Smooth muscle cell (in vitro differentiated cells): ENCODE results near the gene DMXL2. TPM values are rescaled to one million over a fixed set of nuclear protein-coding genes. Genes with fewer than 3 reads are reported as not detected.
"Not testable (repeated sequence)": the region's sequence is repeated elsewhere in the genome, so short reads cannot be mapped to it uniquely, and the experiment has no call there.

ENCODE experiments used
- DNase-seq: peaks from one replicate; lab custom pipeline; 2025; ENCODE audit not compliant: unreplicated experiment; lab: John Stamatoyannopoulos, UW
- H2AFZ ChIP-seq: fragments of 200-600 bp; sonication (generic); 2 replicates; pipeline ENCODE4 v1.6.0; 2016; ENCODE audit warnings: antibody characterized with exemption, low read depth, mild to moderate bottlenecking
- H3F3A ChIP-seq: fragments of 200-600 bp; sonication (generic); 2 replicates; pipeline ENCODE4 v1.6.0; 2017; ENCODE audit warnings: antibody characterized with exemption, low read depth
- H3K27ac ChIP-seq: fragments of 200-600 bp; sonication (generic); 2 replicates; pipeline ENCODE4 v1.5.1; 2016; ENCODE audit warnings: low read depth, mild to moderate bottlenecking
- H3K27me3 ChIP-seq: fragments of 200-600 bp; sonication (generic); 2 replicates; pipeline ENCODE4 v1.6.1; 2016; ENCODE audit warnings: low read depth, mild to moderate bottlenecking
- H3K36me3 ChIP-seq: fragments of 200-600 bp; sonication (generic); 2 replicates; pipeline ENCODE4 v1.5.1; 2016; ENCODE audit warnings: low read depth
- H3K4me1 ChIP-seq: fragments of 200-600 bp; sonication (generic); 2 replicates; pipeline ENCODE4 v1.5.1; 2016; ENCODE audit warnings: low read depth
- H3K4me2 ChIP-seq: fragments of 200-600 bp; sonication (generic); 2 replicates; pipeline ENCODE4 v1.6.0; 2016; ENCODE audit warnings: mild to moderate bottlenecking
- H3K4me3 ChIP-seq: fragments of 200-600 bp; sonication (generic); 2 replicates; pipeline ENCODE4 v1.5.1; 2016; ENCODE audit warnings: mild to moderate bottlenecking
- H3K79me2 ChIP-seq: fragments of 200-600 bp; sonication (generic); 2 replicates; pipeline ENCODE4 v1.6.0; 2016; ENCODE audit warnings: low read depth, mild to moderate bottlenecking
- H3K9ac ChIP-seq: fragments of 200-600 bp; sonication (generic); 2 replicates; pipeline ENCODE4 v1.6.0; 2016; ENCODE audit warnings: low read depth
- H3K9me3 ChIP-seq: fragments of 200-600 bp; sonication (generic); replicated peaks from 2 replicates; pipeline ENCODE4 v1.5.1; 2016; ENCODE audit warnings: low read depth
- H4K20me1 ChIP-seq: fragments of 200-600 bp; sonication (generic); 2 replicates; pipeline ENCODE4 v1.6.0; 2016; ENCODE audit warnings: low read depth
- WGBS: methylation state at CpG from one replicate; pipeline ENCODE4 v1.1.7; 2016; ENCODE audit warnings: low lambda C conversion rate; 5-methylcytosine and 5-hydroxymethylcytosine counted together
- polyA plus RNA-seq: library from polyadenylated mRNA; unstranded; fragments of >200 nt; fragmentation: Nextera tagmentation; extraction: Ambion mirVana; gene quantifications from 2 replicates; pipeline ENCODE4 v1.2.1, GENCODE V29; 2016
- total RNA-seq: library from RNA; depleted of rRNA; stranded (reverse); fragments of >200 nt; gene quantifications from 2 replicates; pipeline ENCODE4 v1.2.3, GENCODE V29; 2014
- TF ChIP-seq, protein P1 (sequence below): fragments of 200-600 bp; sonication (generic); IDR thresholded peaks from 2 replicates; pipeline ENCODE4 v1.5.1; 2017; ENCODE audit warnings: borderline replicate concordance, mild to moderate bottlenecking, antibody characterized with exemption; ENCODE audit not compliant: insufficient read depth, poor library complexity, severe bottlenecking

DMXL2 gene
- total and polyA plus RNA-seq, 2 experiments from 2014 or later = 9.3 to 57.8 TPM

DNA sequence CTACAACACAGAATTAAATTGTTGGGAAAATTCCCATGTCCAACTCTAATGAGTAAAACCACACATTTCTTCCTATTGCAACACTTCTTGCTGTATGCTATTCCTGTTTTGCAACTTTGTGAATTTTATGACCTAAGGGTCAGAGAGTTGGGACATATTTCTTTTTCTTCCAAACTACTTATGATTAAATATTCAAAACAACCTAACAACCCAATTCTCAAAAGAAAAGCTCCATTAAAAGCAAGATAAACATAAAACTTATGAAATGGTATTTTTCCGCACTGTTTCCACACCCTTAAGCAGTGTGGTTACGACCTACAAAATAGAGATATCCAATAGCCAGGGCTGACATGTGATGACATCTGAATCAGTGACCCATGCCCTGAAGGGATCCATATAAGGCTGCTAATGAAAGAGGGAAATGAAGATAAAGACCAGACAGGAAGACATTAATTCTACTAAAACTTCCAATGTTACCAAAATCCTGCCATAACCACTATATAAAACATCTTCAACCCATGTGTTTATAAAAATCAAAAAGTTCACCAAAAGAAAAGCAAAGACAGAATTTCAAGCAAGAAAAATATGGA, 45.6 kb downstream of the DMXL2 start:
- no peaks in the 10 kb centered on the region for H3K36me3 ChIP-seq
- no peak overlapping the region for H2AFZ ChIP-seq
- H3K4me1 ChIP-seq = peaks cover 33% of the 10 kb centered on the region
- TF ChIP-seq, protein P1, sequence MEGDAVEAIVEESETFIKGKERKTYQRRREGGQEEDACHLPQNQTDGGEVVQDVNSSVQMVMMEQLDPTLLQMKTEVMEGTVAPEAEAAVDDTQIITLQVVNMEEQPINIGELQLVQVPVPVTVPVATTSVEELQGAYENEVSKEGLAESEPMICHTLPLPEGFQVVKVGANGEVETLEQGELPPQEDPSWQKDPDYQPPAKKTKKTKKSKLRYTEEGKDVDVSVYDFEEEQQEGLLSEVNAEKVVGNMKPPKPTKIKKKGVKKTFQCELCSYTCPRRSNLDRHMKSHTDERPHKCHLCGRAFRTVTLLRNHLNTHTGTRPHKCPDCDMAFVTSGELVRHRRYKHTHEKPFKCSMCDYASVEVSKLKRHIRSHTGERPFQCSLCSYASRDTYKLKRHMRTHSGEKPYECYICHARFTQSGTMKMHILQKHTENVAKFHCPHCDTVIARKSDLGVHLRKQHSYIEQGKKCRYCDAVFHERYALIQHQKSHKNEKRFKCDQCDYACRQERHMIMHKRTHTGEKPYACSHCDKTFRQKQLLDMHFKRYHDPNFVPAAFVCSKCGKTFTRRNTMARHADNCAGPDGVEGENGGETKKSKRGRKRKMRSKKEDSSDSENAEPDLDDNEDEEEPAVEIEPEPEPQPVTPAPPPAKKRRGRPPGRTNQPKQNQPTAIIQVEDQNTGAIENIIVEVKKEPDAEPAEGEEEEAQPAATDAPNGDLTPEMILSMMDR = no peak
- H3K4me3 ChIP-seq = no peak overlapping the region
- no peak for DNase-seq
- no peak overlapping the region for H3K9ac ChIP-seq
- H3K27ac ChIP-seq = peak overlapping the region; percentile 42
- H3K27me3 ChIP-seq = no peaks in the 10 kb centered on the region
- 35% methylated on average over 2 of the region's 2 CpGs for WGBS
- peaks cover 13% of the 10 kb centered on the region for H3F3A ChIP-seq
- H3K4me2 ChIP-seq = peak overlapping the region; percentile 39
- peaks cover 4% of the 10 kb centered on the region for H4K20me1 ChIP-seq
- peaks cover 16% of the 10 kb centered on the region for H3K79me2 ChIP-seq
- no peaks in the 10 kb centered on the region for H3K9me3 ChIP-seq

DNA sequence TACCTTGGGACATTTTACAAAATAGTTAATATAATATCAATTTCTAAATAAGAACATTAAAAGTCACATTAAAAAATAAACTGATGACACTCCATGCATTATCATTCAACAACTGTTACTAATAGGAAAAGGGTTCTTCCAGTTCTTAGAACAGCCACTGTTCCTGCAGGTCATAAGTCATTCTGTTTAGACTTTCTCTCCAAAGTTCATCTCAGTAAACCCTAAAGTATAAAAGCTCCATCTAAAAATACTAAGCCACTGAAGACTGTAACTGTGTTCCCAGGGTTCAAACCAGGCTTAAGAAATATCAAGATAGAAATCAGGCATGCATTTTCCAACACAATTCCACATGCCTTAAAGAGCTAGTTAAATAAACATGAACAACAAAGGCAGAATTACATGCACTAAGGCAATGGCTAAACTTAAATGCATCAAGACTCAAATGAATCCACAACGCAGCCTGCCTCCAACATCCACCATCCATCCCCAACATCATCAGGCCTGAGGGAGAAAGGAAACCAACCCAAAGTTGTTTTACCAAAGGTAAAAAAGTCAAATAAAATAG, 46.2 kb downstream of the DMXL2 start:
- Histone ChIP-seq H3K79me2 (peaks cover 18% of the 10 kb centered on the region), H3K4me2 (peak overlapping the region; percentile 39), H4K20me1 (peaks cover 4% of the 10 kb centered on the region), H3K27me3 (no peaks in the 10 kb centered on the region), H3K4me3 (no peak overlapping the region), H3K36me3 (no peaks in the 10 kb centered on the region), H3K9me3 (no peaks in the 10 kb centered on the region), H3K4me1 (peaks cover 28% of the 10 kb centered on the region), H3K9ac (no peak overlapping the region), H3K27ac (peak overlapping the region; percentile 42), H2AFZ (no peak overlapping the region), H3F3A (peaks cover 12% of the 10 kb centered on the region)
- WGBS = 61% methylated on average over 1 of the region's 1 CpG
- TF ChIP-seq, protein P1 = no peak
- no peak for DNase-seq

DNA sequence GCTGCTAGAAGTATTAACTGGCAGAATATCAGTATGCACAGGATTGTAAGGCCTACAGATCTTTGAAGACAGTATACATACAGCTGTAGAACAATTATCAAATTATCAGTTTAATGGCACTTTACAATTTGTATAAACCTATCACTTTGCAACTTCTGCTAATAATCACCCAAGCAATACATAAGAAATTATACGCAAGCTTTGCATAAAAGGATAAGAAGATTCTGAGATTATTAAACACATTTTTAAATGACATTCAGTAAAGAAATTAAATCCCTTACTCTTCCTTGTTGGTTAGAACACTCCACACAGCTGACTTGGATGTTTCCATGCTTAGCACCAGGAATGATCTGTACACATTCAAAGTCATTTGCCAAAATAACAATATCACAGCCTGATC, 46.8 kb downstream of the DMXL2 start:
- peaks cover 22% of the 10 kb centered on the region for H3K4me1 ChIP-seq
- no peak for DNase-seq
- 97% methylated on average over 1 of the region's 1 CpG for WGBS
- no peak overlapping the region for H3K4me2 ChIP-seq
- no peak overlapping the region for H2AFZ ChIP-seq
- H4K20me1 ChIP-seq = peaks cover 4% of the 10 kb centered on the region
- H3K27ac ChIP-seq = no peak overlapping the region
- no peaks in the 10 kb centered on the region for H3K36me3 ChIP-seq
- peaks cover 7% of the 10 kb centered on the region for H3F3A ChIP-seq
- H3K79me2 ChIP-seq = peaks cover 20% of the 10 kb centered on the region
- TF ChIP-seq, protein P1 = no peak
- no peaks in the 10 kb centered on the region for H3K27me3 ChIP-seq
- no peak overlapping the region for H3K4me3 ChIP-seq
- no peaks in the 10 kb centered on the region for H3K9me3 ChIP-seq
- no peak overlapping the region for H3K9ac ChIP-seq

DNA sequence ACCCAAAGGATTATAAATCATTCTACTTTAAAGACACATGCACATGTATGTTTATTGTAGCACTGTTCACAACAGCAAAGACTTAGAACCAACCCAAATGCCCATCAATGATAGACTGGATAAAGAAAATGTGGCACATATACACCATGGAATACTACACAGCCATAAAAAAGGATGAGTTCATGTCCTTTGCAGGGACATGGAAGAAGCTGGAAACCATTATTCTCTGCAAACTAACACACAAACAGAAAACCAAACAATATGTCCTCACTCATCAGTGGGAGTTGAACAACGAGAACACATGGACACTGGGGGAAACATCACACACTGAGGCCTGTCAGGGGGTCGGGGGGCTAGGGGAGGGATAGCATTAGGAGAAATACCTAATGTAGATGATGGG, 49.2 kb downstream of the DMXL2 start:
- H3K27me3 ChIP-seq, H3K36me3 ChIP-seq, DNase-seq, H3K27ac ChIP-seq, H2AFZ ChIP-seq, H3K4me3 ChIP-seq, H3K9ac ChIP-seq, H3K9me3 ChIP-seq, H3K4me2 ChIP-seq, H4K20me1 ChIP-seq, H3F3A ChIP-seq: not testable (repeated sequence)
- 100% methylated on average over 2 of the region's 2 CpGs for WGBS
- Histone ChIP-seq H3K4me1 (peaks cover 10% of the 10 kb centered on the region), H3K79me2 (peaks cover 20% of the 10 kb centered on the region)

DNA sequence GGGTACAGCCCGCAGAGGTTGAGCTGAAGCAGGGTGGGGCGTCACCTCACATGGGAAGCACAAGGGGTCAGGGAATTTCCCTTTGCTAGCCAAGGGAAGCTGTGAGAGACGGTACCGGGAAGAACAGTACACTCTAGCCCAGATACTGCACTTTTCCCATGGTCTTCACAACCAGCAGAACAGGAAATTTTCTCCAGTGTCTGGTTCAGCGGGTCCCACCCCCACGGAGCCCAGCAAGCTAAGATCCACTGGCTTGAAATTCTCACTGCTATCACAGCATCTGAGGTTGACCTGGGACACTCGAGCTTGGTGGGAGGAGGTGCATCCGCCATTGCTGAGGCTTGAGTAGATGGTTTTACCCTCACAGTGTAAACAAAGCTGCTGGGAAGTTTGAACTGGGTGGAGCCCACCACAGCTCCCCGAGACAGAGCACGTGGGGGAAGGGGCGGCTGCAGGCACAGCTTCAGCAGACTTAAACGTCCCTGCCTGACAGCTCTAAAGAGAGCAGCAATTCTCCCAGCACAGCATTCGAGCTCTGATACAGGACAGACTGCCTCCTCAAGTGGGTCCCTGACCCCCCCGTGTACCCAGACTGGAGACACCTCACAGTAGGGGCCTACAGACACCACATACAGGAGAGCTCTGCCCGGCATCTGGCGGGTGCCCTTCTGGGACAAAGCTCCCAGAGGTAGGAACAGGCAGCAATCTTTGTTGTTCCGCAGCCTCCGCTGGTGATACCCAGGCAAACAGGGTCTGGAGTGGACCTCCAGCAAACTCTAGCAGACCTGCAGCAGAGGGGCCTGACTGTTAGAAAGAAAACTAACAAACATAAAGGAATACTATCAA, 53.4 kb downstream of the DMXL2 start:
- peaks cover 18% of the 10 kb centered on the region for H3K79me2 ChIP-seq
- H3K27ac ChIP-seq, DNase-seq, H3K4me2 ChIP-seq, H3K9ac ChIP-seq, H3F3A ChIP-seq, H3K4me3 ChIP-seq, H2AFZ ChIP-seq, H3K9me3 ChIP-seq, H3K36me3 ChIP-seq, H3K4me1 ChIP-seq, H3K27me3 ChIP-seq, H4K20me1 ChIP-seq: not testable (repeated sequence)
- 66% methylated on average over 17 of the region's 18 CpGs for WGBS
